ENCODE measurements around the gene OR2AT4.

DNA sequence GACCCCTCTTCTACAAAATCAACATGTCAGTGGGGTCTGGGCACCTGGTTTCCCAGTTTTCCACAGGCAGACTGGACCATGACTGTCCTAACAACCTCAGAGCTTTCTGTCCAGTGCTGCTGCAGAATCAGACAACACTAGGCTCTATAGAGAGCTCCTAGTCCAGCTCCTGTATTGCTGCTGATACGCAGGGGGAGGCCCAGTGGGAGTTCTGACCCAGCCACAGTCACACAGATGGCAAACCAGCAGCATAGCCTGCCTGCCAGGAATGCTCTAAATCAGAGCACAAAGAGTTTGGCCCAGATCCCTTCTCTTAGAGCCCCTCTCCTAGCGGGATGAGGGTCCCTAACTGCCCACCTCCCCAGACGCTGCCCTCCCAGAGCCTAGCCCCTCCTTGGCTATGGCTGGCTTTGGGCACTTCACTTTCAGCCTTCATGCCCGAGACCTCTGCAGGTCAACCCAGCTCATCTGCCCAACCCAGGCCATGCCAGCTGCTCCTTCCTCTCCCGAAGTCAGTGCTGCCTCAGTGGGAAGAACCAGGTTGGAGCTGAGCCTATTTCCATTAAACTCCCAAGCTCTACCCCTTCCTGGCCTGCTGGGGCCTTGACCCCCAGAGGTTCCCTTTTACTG, 38.5 kb upstream of the OR2AT4 start:
- TF ChIP-seq, protein P1, sequence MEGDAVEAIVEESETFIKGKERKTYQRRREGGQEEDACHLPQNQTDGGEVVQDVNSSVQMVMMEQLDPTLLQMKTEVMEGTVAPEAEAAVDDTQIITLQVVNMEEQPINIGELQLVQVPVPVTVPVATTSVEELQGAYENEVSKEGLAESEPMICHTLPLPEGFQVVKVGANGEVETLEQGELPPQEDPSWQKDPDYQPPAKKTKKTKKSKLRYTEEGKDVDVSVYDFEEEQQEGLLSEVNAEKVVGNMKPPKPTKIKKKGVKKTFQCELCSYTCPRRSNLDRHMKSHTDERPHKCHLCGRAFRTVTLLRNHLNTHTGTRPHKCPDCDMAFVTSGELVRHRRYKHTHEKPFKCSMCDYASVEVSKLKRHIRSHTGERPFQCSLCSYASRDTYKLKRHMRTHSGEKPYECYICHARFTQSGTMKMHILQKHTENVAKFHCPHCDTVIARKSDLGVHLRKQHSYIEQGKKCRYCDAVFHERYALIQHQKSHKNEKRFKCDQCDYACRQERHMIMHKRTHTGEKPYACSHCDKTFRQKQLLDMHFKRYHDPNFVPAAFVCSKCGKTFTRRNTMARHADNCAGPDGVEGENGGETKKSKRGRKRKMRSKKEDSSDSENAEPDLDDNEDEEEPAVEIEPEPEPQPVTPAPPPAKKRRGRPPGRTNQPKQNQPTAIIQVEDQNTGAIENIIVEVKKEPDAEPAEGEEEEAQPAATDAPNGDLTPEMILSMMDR (IDR thresholded peaks at IDR 0.05; ENCODE audit: low read depth, low read length), result no peak
- TF ChIP-seq POLR2A (IDR thresholded peaks at IDR 0.05; ENCODE audit: extremely low read depth, insufficient read length) (no peak), MYC (IDR thresholded peaks at IDR 0.05; ENCODE audit: low read depth, low read length) (no peak)
- TF ChIP-seq, protein P2, sequence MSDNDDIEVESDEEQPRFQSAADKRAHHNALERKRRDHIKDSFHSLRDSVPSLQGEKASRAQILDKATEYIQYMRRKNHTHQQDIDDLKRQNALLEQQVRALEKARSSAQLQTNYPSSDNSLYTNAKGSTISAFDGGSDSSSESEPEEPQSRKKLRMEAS (IDR thresholded peaks at IDR 0.05; ENCODE audit: low read depth, low read length), result no peak

All from NB4 (cell line).